ENCODE data around the gene PDGFRA.
"Not testable (repeated sequence)": the region's sequence is repeated elsewhere in the genome, so short reads cannot be mapped to it uniquely, and the experiment has no call there.

PDGFRA gene

GRCh38 chr4:54330896-54331295 lies 101.8 kb downstream of the PDGFRA start:
- no peak for DNase-seq

DNA sequence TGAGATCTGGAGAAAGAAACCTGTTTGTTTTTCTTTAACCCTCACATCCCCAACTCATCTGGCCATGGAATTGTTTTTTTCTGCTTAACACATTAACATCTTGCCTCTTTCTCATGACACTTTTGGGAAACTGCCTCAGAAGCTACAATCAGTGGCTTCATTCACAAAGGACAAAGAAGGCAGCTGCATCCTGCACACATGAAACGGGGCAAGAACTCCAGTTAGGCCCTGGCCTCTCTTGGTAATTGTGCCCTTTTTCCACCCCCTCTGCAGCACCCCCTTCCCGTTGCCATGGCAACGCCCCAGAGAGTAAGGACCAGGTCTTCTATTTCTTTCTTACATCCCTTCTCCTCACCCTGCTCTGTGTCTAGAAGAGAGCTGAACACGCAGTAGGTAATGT lies 103.4 kb downstream of the PDGFRA start:
- no peak for DNase-seq

DNA sequence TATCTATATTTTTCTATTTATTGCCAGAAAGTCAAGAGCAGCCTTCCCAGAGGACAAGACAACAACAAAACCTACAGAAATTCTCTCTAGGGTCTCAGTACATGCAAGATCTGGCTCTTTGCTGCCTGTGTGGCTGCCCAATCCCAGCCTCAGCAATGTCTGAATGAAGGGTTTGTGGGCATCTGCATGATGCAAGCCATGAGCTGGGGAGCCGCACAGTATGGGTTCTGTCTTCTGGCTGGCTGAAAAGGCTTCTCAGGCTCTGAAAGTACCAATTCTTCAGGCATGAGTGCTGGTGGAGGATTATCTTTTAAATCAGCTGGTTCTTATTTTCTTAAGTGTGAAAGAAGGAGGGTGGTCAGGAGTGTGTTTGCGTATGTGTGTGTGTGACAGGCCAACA lies 104.6 kb downstream of the PDGFRA start:
- no peak for DNase-seq

- DNase-seq = not testable (repeated sequence)
Observed at GRCh38 chr4:54334769-54335168, 105.7 kb downstream of the PDGFRA start.

DNA sequence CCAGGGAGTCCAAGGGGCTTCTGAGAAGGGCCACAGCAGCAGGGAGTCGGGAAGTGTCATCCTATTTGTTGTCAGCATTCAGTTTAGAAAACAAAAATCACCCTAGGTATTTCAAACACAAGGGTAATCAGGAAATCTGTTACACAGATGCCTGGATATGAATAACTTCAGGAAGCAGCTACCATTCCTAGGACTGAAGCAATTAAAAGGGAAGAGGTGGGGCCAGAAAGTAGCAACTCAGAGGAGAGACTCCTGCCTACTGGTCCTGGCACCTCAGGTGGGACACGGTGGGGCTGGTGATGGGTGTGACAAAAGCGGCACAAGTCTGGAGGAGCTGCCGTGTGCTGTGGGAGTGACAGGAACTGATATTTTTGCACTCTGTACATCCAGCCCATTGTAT lies 107.9 kb downstream of the PDGFRA start:
- DNase-seq = no peak

DNA sequence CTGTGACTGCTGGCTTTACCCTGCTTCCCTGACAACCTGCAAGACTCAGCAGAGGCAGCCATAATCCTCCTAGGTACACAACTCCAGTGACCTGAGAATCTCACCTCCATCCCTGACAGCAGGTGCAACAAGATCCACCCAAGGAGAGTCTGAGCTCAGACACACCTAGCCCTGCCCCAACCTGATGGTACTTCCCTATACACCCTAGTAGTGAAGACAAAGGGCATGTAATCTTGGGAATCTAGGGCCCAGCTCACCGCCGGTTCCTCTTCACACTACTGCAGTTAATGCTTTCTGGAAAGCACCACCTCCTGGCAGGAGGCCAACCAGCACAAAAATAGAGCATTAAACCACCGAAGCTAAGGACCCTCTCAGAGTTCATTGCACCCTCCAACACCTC lies 113.0 kb downstream of the PDGFRA start:
- not testable (repeated sequence) for DNase-seq
